Kidney (tissue), 22 donors: ENCODE data around the gene MIER1. TPM values are rescaled to one million over a fixed set of nuclear protein-coding genes. Genes with fewer than 3 reads are reported as not detected.
A peak's percentile ranks its signal among the peaks of the same experiment; 100 is the strongest.

ENCODE experiments used
- DNase-seq, 5 donors: peaks; one replicate each; pipeline ENCODE4 v3.0.0-alpha.2; 2013 to 2020
- FAIRE-seq: peaks from 2 replicates; lab custom pipeline; 2012; peaks lifted over from hg19 to GRCh38; lab: Jason Lieb, UNC
- H3K27ac ChIP-seq, 2 donors: one replicate each; pipeline ENCODE4 v1.7.0; 2013; ENCODE audit warnings: low read depth in 2 of 2, low read length in 2 of 2, inconsistent platforms in 1 of 2
- H3K27me3 ChIP-seq: one replicate; pipeline ENCODE4 v1.7.1; 2013; ENCODE audit warnings: low read length, inconsistent platforms; ENCODE audit not compliant: control insufficient read depth, insufficient read depth
- H3K36me3 ChIP-seq, 3 donors: one replicate each; pipeline versions ENCODE4 v1.7.0 to v1.7.1; 2013; ENCODE audit warnings: low read length in 3 of 3, control low read depth in 1 of 3, inconsistent platforms in 1 of 3; ENCODE audit not compliant: insufficient read depth in 3 of 3, control insufficient read depth in 2 of 3
- H3K4me1 ChIP-seq, 3 donors: one replicate each; pipeline versions ENCODE4 v1.7.0 to v1.7.1; 2013; ENCODE audit warnings: low read length in 3 of 3, inconsistent platforms in 1 of 3, low read depth in 1 of 3; ENCODE audit not compliant: control insufficient read depth in 2 of 3, insufficient read depth in 2 of 3
- H3K4me3 ChIP-seq, 3 donors: one replicate each; pipeline versions ENCODE4 v1.7.0 to v1.8.1; 2013; ENCODE audit warnings: low read length in 3 of 3, control low read depth in 1 of 3, inconsistent platforms in 1 of 3
- H3K9ac ChIP-seq, 3 donors: one replicate each; pipeline versions ENCODE4 v1.7.0 to v1.7.1; 2013; ENCODE audit warnings: low read length in 3 of 3, control low read depth in 1 of 3, inconsistent platforms in 1 of 3
- H3K9me3 ChIP-seq, 3 donors: one replicate each; pipeline versions ENCODE4 v1.7.0 to v1.7.1; 2013; ENCODE audit warnings: low read length in 3 of 3, control low read depth in 1 of 3, inconsistent platforms in 1 of 3; ENCODE audit not compliant: control insufficient read depth in 2 of 3, insufficient read depth in 1 of 3
- intact Hi-C: fragments of 100-400 bp; cut with DNase I; formaldehyde crosslinking; loops from one replicate; pipeline ENCODE4 v1.11.1; 2022
- long read RNA-seq, 10 donors: library from polyadenylated mRNA in 1 of 10; unstranded in 1 of 10; transcript quantifications; one replicate each; pipeline ENCODE4 v2.0.0 and lab custom pipeline, GENCODE V29; 2021 to 2026
- polyA plus RNA-seq: library from polyadenylated mRNA; stranded (reverse); fragments of 350-450 nt; fragmentation: Illumina TruSeq; extraction: RNeasy Lipid Tissue Mini Kit (QIAGEN cat#74804); gene quantifications from one replicate; pipeline ENCODE4 v1.2.3, GENCODE V29; 2014; ENCODE audit warnings: low read depth, low replicate concordance; ENCODE audit not compliant: insufficient read depth
- total RNA-seq: library from RNA; stranded (reverse); fragmentation: NEBNext Ultra II Directional; extraction: Animal tissue kit (Norgen Biotek cat#: 25700); gene quantifications from one replicate; pipeline ENCODE4 v1.2.1, GENCODE V29; 2021
- TF ChIP-seq, protein P1 (sequence below): IDR thresholded peaks from 3 replicates; pipeline ENCODE4 v1.5.1; 2012; ENCODE audit warnings: mild to moderate bottlenecking, moderate library complexity, borderline replicate concordance; ENCODE audit not compliant: insufficient read depth; ENCODE audit errors: extremely low read depth
- donor health status: control.
- donor health status: control.
- donor health status: control.
- donor health status: control.
- donor health status: control.
- donor health status: DM: yes; HTN: yes; CAD: no.
- donor health status: Normal renal cell carcinoma (clear cell type).

MIER1 gene
- 47.6 TPM for total RNA-seq
- 9.4 TPM for polyA plus RNA-seq
- long read RNA-seq, donor 1, result 0 reads
- long read RNA-seq, donor 2, full-length matches to known transcripts, result 4 of 4 reads
- long read RNA-seq, donor 2, partial matches to known transcripts, result 0 of 4 reads
- long read RNA-seq, donor 2, other reads (novel, unspliced or antisense), result 0 of 4 reads
- long read RNA-seq, donor 3, partial matches to known transcripts, result 5 of 5 reads
- long read RNA-seq, donor 3, other reads (novel, unspliced or antisense), result 0 of 5 reads
- long read RNA-seq, donor 4, full-length matches to known transcripts, result 1 of 1 reads
- long read RNA-seq, donor 4, partial matches to known transcripts, result 0 of 1 reads
- long read RNA-seq, donor 4, other reads (novel, unspliced or antisense), result 0 of 1 reads
- long read RNA-seq, donor 5, result 0 reads
- long read RNA-seq, donor 6, partial matches to known transcripts, result 6 of 7 reads
- long read RNA-seq, donor 6, other reads (novel, unspliced or antisense), result 0 of 7 reads
- long read RNA-seq, donor 7, full-length matches to known transcripts, result 16 of 29 reads
- long read RNA-seq, donor 7, partial matches to known transcripts, result 8 of 29 reads
- long read RNA-seq, donor 7, other reads (novel, unspliced or antisense), result 5 of 29 reads
- long read RNA-seq, donor 8, full-length matches to known transcripts, result 1 of 1 reads
- long read RNA-seq, donor 8, partial matches to known transcripts, result 0 of 1 reads
- long read RNA-seq, donor 8, other reads (novel, unspliced or antisense), result 0 of 1 reads
- long read RNA-seq, donor 9, partial matches to known transcripts, result 9 of 9 reads
- long read RNA-seq, donor 9, other reads (novel, unspliced or antisense), result 0 of 9 reads
- long read RNA-seq, donor 10, partial matches to known transcripts, result 5 of 5 reads
- long read RNA-seq, donor 10, other reads (novel, unspliced or antisense), result 0 of 5 reads

DNA sequence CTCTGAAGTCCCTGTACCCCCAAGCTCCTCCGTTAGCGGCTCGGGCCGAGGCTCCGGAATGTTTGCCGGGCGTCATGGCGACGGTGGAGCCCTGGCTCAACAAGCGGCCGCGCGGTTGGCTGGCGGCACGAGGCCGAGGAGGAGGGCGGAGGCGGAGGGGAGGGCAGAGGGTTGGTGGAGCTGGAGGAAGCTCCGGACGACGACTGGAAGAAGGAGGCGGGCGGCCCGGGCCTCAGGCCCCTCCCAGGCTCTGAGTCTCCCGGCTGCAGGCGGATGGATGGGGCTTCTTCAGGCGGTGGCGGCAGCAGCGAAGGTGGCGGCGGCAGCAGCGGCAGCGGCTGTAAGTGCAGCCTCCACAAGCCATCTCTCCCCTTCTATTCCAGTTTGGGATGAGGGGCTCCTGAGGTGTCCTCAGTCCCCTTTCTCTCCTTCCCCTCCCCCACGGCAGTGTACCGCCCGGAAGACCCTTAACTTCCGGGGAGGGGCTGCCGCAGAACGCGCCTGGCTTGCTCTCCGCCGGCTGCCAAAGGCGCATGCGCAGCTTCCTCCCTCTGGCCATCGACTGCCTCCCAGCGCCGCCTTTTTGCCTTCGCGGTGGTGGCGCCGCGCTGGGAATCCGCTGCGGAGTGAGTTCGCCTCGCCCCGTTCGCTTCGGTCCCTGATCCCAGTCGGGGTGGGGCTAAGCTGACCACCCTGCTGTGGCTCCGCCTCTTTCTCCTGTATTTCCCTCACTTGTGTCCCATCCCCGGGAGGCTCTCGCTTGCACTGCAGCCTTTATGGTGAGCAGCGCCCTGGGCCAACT is at the start of gene MIER1, which contains the start of gene DNAI4:
Gene MIER1 (plus strand): TSS at position 235 of the 802 bp plus-strand sequence. CDS start 39 bp downstream, at position 274.
Gene DNAI4 (minus strand): TSS at position 101 of the 802 bp plus-strand sequence. CDS start 25 bp downstream, at position 76.
- H3K27me3 ChIP-seq, result no peaks in the 10 kb centered on the region
- H3K4me1 ChIP-seq, result peaks cover 0 to 17% (median 8%) of the 10 kb centered on the region in 3 donors
- H3K4me3 ChIP-seq, result peak within 1 kb of the TSS; percentile 85 to 98 (median 90)
- H3K36me3 ChIP-seq, result no peaks in the 10 kb centered on the region
- no peaks in the 10 kb centered on the region for H3K9me3 ChIP-seq
- DNase-seq (peak; percentile 99 to 100 (median 99)), FAIRE-seq (peak; percentile 83)
- TF ChIP-seq, protein P1, sequence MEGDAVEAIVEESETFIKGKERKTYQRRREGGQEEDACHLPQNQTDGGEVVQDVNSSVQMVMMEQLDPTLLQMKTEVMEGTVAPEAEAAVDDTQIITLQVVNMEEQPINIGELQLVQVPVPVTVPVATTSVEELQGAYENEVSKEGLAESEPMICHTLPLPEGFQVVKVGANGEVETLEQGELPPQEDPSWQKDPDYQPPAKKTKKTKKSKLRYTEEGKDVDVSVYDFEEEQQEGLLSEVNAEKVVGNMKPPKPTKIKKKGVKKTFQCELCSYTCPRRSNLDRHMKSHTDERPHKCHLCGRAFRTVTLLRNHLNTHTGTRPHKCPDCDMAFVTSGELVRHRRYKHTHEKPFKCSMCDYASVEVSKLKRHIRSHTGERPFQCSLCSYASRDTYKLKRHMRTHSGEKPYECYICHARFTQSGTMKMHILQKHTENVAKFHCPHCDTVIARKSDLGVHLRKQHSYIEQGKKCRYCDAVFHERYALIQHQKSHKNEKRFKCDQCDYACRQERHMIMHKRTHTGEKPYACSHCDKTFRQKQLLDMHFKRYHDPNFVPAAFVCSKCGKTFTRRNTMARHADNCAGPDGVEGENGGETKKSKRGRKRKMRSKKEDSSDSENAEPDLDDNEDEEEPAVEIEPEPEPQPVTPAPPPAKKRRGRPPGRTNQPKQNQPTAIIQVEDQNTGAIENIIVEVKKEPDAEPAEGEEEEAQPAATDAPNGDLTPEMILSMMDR, result peak; percentile 1
- H3K27ac ChIP-seq, result peak within 1 kb of the TSS; percentile 92 to 96
- H3K9ac ChIP-seq, result peak within 1 kb of the TSS; percentile 65 to 86 (median 83)
- intact Hi-C loops, result no loop called here

DNA sequence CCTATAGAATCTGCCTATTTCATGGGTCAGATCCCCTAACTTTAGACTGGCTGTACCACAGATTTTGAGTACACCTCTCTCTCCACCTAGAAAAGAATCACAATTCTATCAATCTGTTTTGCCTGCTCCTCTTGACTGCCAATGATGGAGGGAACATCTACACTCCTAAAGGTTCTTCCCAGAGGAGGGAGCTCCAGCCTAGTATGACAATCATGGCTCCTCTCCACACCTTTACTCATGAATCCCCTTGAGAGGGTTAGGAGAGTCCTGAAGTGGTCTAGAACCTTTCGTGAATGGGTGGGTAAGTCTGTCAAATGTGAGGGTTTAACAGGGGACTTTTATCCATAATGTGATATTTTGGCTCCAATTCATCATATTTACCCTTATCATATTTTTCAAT is 48.1 kb upstream of the MIER1 start:
- H3K4me3 ChIP-seq, result no peak overlapping the region
- DNase-seq (no peak), FAIRE-seq (no peak)
- no peak overlapping the region for H3K9ac ChIP-seq
- H3K4me1 ChIP-seq, result no peaks in the 10 kb centered on the region
- intact Hi-C loops, result no loop called here
- TF ChIP-seq, protein P1, result no peak
- H3K9me3 ChIP-seq, result no peaks in the 10 kb centered on the region
- H3K27me3 ChIP-seq, result no peaks in the 10 kb centered on the region
- H3K36me3 ChIP-seq, result no peaks in the 10 kb centered on the region
- H3K27ac ChIP-seq, result no peak overlapping the region

DNA sequence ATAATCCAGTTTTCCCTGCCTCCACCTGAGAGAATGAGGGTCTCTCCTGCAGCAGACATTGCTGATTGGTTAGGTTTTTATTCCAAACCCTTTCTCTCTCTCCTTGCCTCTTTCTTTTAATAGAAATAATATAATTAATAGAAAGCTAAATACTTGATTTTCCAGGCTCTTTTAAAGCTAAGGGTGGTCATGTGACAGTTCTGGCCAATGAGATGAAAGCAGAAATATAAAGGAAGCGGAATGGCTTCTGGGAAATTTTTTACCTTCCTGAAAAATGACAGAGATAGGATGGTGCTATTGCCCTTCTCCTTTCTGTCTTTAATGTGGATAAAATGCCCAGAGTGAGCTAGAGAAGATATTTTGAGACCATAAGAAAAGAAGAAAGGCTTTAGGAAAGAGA is 35.8 kb upstream of the MIER1 start:
- no peaks in the 10 kb centered on the region for H3K4me1 ChIP-seq
- no peaks in the 10 kb centered on the region for H3K9me3 ChIP-seq
- no peaks in the 10 kb centered on the region for H3K27me3 ChIP-seq
- H3K36me3 ChIP-seq, result no peaks in the 10 kb centered on the region
- no peak overlapping the region for H3K9ac ChIP-seq
- FAIRE-seq, result no peak
- H3K27ac ChIP-seq, result no peak overlapping the region
- TF ChIP-seq, protein P1, result no peak
- no peak overlapping the region for H3K4me3 ChIP-seq
- intact Hi-C loops, result no loop called here
- DNase-seq, result no peak
